K562 (cell line): ENCODE results near the gene TSPYL4. TPM values are rescaled to one million over a fixed set of nuclear protein-coding genes. Genes with fewer than 3 reads are reported as not detected.
A peak's percentile ranks its signal among the peaks of the same experiment; 100 is the strongest.

Experiments
- ATAC-seq: fragments of 200-7000 bp; cut with Tn5 transposase; 3 replicates; pipeline ENCODE4 v1.9.1; 2020; ENCODE audit warnings: moderate library complexity
- Bru-seq: library from RNA; stranded (reverse); fragments of 400-500 nt; gene quantifications from one replicate; lab custom pipeline; 2021; lab: Mats Ljungman, UMichigan
- BruChase-seq, 2 experiments: library from RNA; stranded (reverse); fragments of 400-500 nt; gene quantifications; one replicate each; lab custom pipeline; 2021; lab: Mats Ljungman, UMichigan
- BruUV-seq: library from RNA; stranded (reverse); fragments of 400-500 nt; replicated peaks from 2 replicates; lab custom pipeline; 2021; lab: Mats Ljungman, UMichigan
- CTCF ChIA-PET: fragments of 300-600 bp; formaldehyde crosslinking; extraction: SDS; loops from one replicate; lab custom pipeline; 2021; ENCODE audit warnings: low intra/inter-chr PET ratio; lab: Yijun Ruan, JAX
- POLR2A ChIA-PET: fragments of 300-600, 350-650 bp; sonication (Branson Sonifier 250); formaldehyde crosslinking; extraction: SDS; loops from one replicate; lab custom pipeline; 2021; ENCODE audit warnings: antibody characterized with exemption, inconsistent platforms; lab: Yijun Ruan, JAX
- DNase-seq, 4 experiments: peaks; one replicate each; pipeline versions ENCODE4 v3.0.0 to v3.0.0-alpha.2; 2011 to 2018; ENCODE audit warnings: low spot score in 3 of 4, mixed read lengths in 3 of 4; ENCODE audit errors: extremely low read depth in 1 of 4
- FAIRE-seq: peaks from 2 replicates; lab custom pipeline; 2011; peaks lifted over from hg19 to GRCh38; lab: Jason Lieb, UNC
- H2AFZ ChIP-seq: 2 replicates; pipeline ENCODE4 v1.6.0; 2011; ENCODE audit warnings: low read depth, low read length, control low read depth, inconsistent platforms
- H3K27ac ChIP-seq: fragments of 200-600 bp; 3 replicates; pipeline ENCODE4 v1.8.0; 2011; ENCODE audit warnings: low read depth, mild to moderate bottlenecking, control low read depth, inconsistent platforms, low read length, moderate library complexity, mixed read lengths; ENCODE audit errors: extremely low read depth
- H3K27me3 ChIP-seq, 2 experiments: fragments of 300-600 bp in 1 of 2; 2 replicates in 1 of 2; 3 replicates in 1 of 2; pipeline versions ENCODE4 v1.6.0 to v1.8.0; 2011; ENCODE audit warnings: inconsistent platforms in 2 of 2, low read length in 2 of 2, mild to moderate bottlenecking in 1 of 2, mixed read lengths in 1 of 2, moderate library complexity in 1 of 2; ENCODE audit not compliant: control insufficient read depth in 2 of 2, insufficient read depth in 2 of 2
- H3K36me3 ChIP-seq: fragments of 300-600 bp; 3 replicates; pipeline ENCODE4 v1.8.0; 2011; ENCODE audit warnings: mild to moderate bottlenecking, low read length, inconsistent platforms; ENCODE audit not compliant: control insufficient read depth, insufficient read depth
- H3K4me1 ChIP-seq, 2 experiments: fragments of 200-600 bp in 1 of 2; replicated peaks in 1 of 2; 2 replicates in 1 of 2; 3 replicates in 1 of 2; pipeline versions ENCODE4 v1.5.1 to v1.8.0; 2011; ENCODE audit warnings: inconsistent platforms in 2 of 2, low read length in 2 of 2, mild to moderate bottlenecking in 1 of 2, mixed read lengths in 1 of 2, moderate library complexity in 1 of 2; ENCODE audit not compliant: control insufficient read depth in 2 of 2, insufficient read depth in 2 of 2
- H3K4me2 ChIP-seq: 2 replicates; pipeline ENCODE4 v1.6.1; 2011; ENCODE audit warnings: low read length, control low read depth, inconsistent platforms, mixed read lengths; ENCODE audit not compliant: insufficient read depth
- H3K4me3 ChIP-seq: fragments of 200-600 bp; sonication (generic), shearing (Covaris generic); 2 replicates; pipeline ENCODE4 v1.5.1; 2016; ENCODE audit warnings: control low read depth, inconsistent platforms
- H3K79me2 ChIP-seq: fragments of 200-600 bp; 3 replicates; pipeline ENCODE4 v1.8.0; 2011; ENCODE audit warnings: low read length, inconsistent platforms; ENCODE audit not compliant: control insufficient read depth, insufficient read depth
- H3K9ac ChIP-seq, 2 experiments: 2 replicates each; pipeline versions ENCODE4 v1.6.0 to v1.6.1; 2011; ENCODE audit warnings: low read depth in 2 of 2, low read length in 2 of 2, control low read depth in 1 of 2, inconsistent platforms in 1 of 2, mild to moderate bottlenecking in 1 of 2, mixed read lengths in 1 of 2; ENCODE audit not compliant: insufficient read depth in 1 of 2
- H3K9me1 ChIP-seq: one replicate; pipeline ENCODE4 v1.6.0; 2011; ENCODE audit warnings: inconsistent platforms, mild to moderate bottlenecking, low read length, moderate library complexity; ENCODE audit not compliant: control insufficient read depth, insufficient read depth
- H3K9me3 ChIP-seq: replicated peaks from 2 replicates; pipeline ENCODE4 v1.5.1; 2011; ENCODE audit warnings: low read depth, low read length, inconsistent platforms; ENCODE audit not compliant: control insufficient read depth, insufficient read depth
- H4K20me1 ChIP-seq: replicated peaks from 2 replicates; pipeline ENCODE4 v1.6.1; 2011; ENCODE audit warnings: low read length, inconsistent platforms, mixed read lengths; ENCODE audit not compliant: control insufficient read depth, insufficient read depth
- GTF2E2 ChIP-seq: fragments of 200-800 bp; sonication (Bioruptor generic); IDR thresholded peaks from 2 replicates; pipeline ENCODE4 v1.6.1; 2016; ENCODE audit warnings: missing genetic modification characterization, missing compliant biosample characterization
- LARP7 ChIP-seq: fragments of 450-650 bp; IDR thresholded peaks from 2 replicates; pipeline ENCODE4 v1.6.1; 2016
- RBM14 ChIP-seq: fragments of 200-400 bp; formaldehyde crosslinking; IDR thresholded peaks from 2 replicates; pipeline ENCODE4 v1.6.1; 2018; ENCODE audit warnings: low read depth, mild to moderate bottlenecking, low read length, moderate library complexity, borderline replicate concordance; ENCODE audit not compliant: insufficient read depth
- WGBS: fragments of 100-300 bp; shearing (Covaris generic); methylation state at CpG from one replicate; pipeline ENCODE4 v1.1.6; 2016; ENCODE audit warnings: low coverage, mixed read lengths; ENCODE audit not compliant: insufficient coverage; ENCODE audit errors: missing lambda C conversion rate; 5-methylcytosine and 5-hydroxymethylcytosine counted together
- in situ Hi-C: fragments of 300-500 bp; cut with MboI; formaldehyde crosslinking; loops from 4 replicates; pipeline ENCODE4 v1.15.0; 2018; ENCODE audit warnings: inconsistent platforms, mixed read lengths
- intact Hi-C: fragments of 100-400 bp; cut with micrococcal nuclease; formaldehyde crosslinking; loops from 2 replicates; pipeline ENCODE4 v1.14.2; 2022
- long read RNA-seq, 3 experiments: library from polyadenylated mRNA in 2 of 3; library from RNA in 1 of 3; unstranded in 2 of 3; stranded (forward) in 1 of 3; transcript quantifications; one replicate each; pipeline ENCODE4 v2.0.0, GENCODE V29; 2019 to 2022
- polyA minus RNA-seq, 3 experiments: library from RNA; depleted of rRNA, polyadenylated mRNA; stranded (reverse); fragments of >200 nt; gene quantifications; 2 replicates each; pipeline ENCODE4 v1.2.3, GENCODE V29; 2011
- polyA plus RNA-seq, 8 experiments: library from polyadenylated mRNA; depleted of rRNA in 4 of 8; stranded (reverse) in 5 of 8; unstranded in 3 of 8; fragments of >200 nt; fragmentation: Nextera tagmentation in 2 of 8; fragmentation: Illumina TruSeq in 1 of 8; extraction: Ambion mirVana in 2 of 8; extraction: Trizol in 1 of 8; gene quantifications; 2 replicates each; pipeline versions ENCODE4 v1.2.1 to v1.2.3, GENCODE V29; 2011 to 2014; ENCODE audit warnings: inconsistent platforms in 1 of 8, missing spikeins in 1 of 8
- total RNA-seq, 7 experiments: library from RNA; depleted of rRNA in 6 of 7; stranded (reverse); fragments of >200 nt in 6 of 7; fragmentation: Illumina TruSeq in 2 of 7; extraction: Trizol in 2 of 7; gene quantifications; 2 replicates each; pipeline versions ENCODE4 v1.2.1 to v1.2.3, GENCODE V29; 2011 to 2021; ENCODE audit warnings: low replicate concordance in 1 of 7
- TF ChIP-seq, protein P1 (sequence below): fragments of 450-650 bp; IDR thresholded peaks from 2 replicates; pipeline ENCODE4 v1.6.1; 2017; ENCODE audit warnings: antibody characterized with exemption, mild to moderate bottlenecking
- TF ChIP-seq, protein P2 (sequence below): fragments of 450-650 bp; formaldehyde crosslinking; IDR thresholded peaks from 2 replicates; pipeline ENCODE4 v1.4.0; 2020; ENCODE audit warnings: mild to moderate bottlenecking, moderate library complexity
- TF ChIP-seq, protein P3 (sequence below): fragments of 450-650 bp; IDR thresholded peaks from 2 replicates; pipeline ENCODE4 v1.6.1; 2016; ENCODE audit warnings: borderline replicate concordance

Gene TSPYL4
- 17.3 and 19.2 TPM in 2 replicates for total RNA-seq (2011; cell fraction: chromatin; rRNA removed; ENCODE audit: low replicate concordance)
- 12.0 and 12.3 TPM in 2 replicates for total RNA-seq (2011; cell fraction: nucleolus; rRNA removed)
- 16.4 and 18.7 TPM in 2 replicates for total RNA-seq (2011; cell fraction: nucleoplasm; rRNA removed)
- total RNA-seq (2014; rRNA removed) (9.1 and 9.3 TPM in 2 replicates), total RNA-seq (2014; rRNA removed; fragmentation: Illumina TruSeq; extraction: Trizol) (5.3 and 6.4 TPM in 2 replicates), total RNA-seq (2015; rRNA removed; fragmentation: Illumina TruSeq; extraction: Trizol) (6.3 and 6.5 TPM in 2 replicates), total RNA-seq (2021) (10.4 and 10.9 TPM in 2 replicates), polyA plus RNA-seq (2011; rRNA removed) (18.0 and 18.7 TPM in 2 replicates), polyA plus RNA-seq (2014; fragmentation: Illumina TruSeq; extraction: Trizol) (12.1 and 13.5 TPM in 2 replicates), polyA plus RNA-seq (2014; fragmentation: Nextera tagmentation; extraction: Ambion mirVana) (under 1 TPM; 0.69 to 0.81 TPM), polyA plus RNA-seq (2014; rRNA removed) (12.9 and 13.0 TPM in 2 replicates), polyA minus RNA-seq (2011; rRNA and poly(A)+ RNA removed) (14.5 and 16.2 TPM in 2 replicates), Bru-seq, nascent RNA (percentile 85 among the genes with signal in this experiment), BruChase-seq, experiment 1, labeled RNA remaining after a 2-hour chase (percentile 89 among the genes with signal in this experiment), BruChase-seq, experiment 2, labeled RNA remaining after a 6-hour chase (percentile 95 among the genes with signal in this experiment)
- 13.8 and 21.9 TPM in 2 replicates for polyA plus RNA-seq (2011; cell fraction: cytosol; rRNA removed)
- 33.6 and 39.4 TPM in 2 replicates for polyA plus RNA-seq (2011; cell fraction: nucleus; rRNA removed)
- polyA plus RNA-seq (2012), result 9.2 and 11.1 TPM in 2 replicates
- 5.5 and 5.6 TPM in 2 replicates for polyA minus RNA-seq (2011; cell fraction: cytosol; rRNA and poly(A)+ RNA removed)
- polyA minus RNA-seq (2011; cell fraction: nucleus; rRNA and poly(A)+ RNA removed), result 7.8 and 12.4 TPM in 2 replicates
- long read RNA-seq, experiment 1, full-length matches to known transcripts, result 1 of 6 reads
- long read RNA-seq, experiment 1, partial matches to known transcripts, result 0 of 6 reads
- long read RNA-seq, experiment 1, other reads (novel, unspliced or antisense), result 5 of 6 reads
- long read RNA-seq, experiment 2, full-length matches to known transcripts, result 4 of 4 reads
- long read RNA-seq, experiment 2, partial matches to known transcripts, result 0 of 4 reads
- long read RNA-seq, experiment 2, other reads (novel, unspliced or antisense), result 0 of 4 reads
- long read RNA-seq, experiment 3, result 0 reads

DNA sequence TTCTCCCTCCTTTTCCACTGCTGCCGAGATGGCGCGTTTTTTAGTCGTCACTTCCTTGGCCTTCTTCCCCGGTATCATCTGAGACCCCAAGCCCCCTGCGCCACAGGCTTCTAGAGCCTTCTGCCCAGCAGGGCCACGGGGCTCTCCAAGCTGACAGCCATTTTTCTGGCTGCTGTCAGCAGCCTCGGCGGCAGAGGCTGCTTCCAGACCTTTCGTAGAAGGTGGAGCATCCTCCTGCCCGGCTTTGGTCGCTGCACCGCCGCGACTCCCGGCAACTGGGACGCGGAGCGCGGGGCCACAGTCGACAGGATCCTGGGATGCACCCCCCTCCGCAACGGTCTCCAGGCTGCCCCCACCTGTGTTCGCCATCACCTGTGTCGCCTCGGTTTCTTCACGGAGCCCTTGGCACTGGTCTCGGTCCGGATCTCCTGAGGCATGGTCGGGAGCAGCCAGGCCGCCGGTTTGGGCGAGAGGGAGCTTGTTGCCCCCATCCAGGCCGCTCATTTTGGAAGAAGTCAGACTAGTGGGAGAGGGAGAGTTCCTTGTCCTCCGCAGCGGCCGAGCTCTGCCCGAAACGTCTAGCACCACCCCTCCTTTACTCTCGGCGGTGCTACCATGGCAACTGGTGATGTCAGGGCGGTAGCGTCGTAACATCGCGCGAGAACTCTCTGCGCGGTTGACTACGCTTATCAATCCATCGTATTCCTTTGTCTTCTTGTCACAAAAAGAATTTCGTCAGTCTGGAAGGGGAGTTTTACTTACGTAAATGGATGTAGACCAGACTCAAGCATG lies at the start of gene TSPYL4:
TSPYL4 (minus strand) TSS at position 571 of the 792 bp plus-strand sequence; CDS start at position 504, 67 bp downstream.
- H3K4me3 ChIP-seq, result peak within 1 kb of the TSS; percentile 71
- peak; percentile 91 for ATAC-seq
- H3K4me1 ChIP-seq, result peaks cover 6 to 14% of the 10 kb centered on the region in 2 experiments; a peak in 3 of 5 replicates
- H3K9ac ChIP-seq, result peak within 1 kb of the TSS; percentile 89 to 91
- peak within 1 kb of the TSS; percentile 85 for H3K27ac ChIP-seq
- peak within 1 kb of the TSS; percentile 85 for H3K4me2 ChIP-seq
- H3K36me3 ChIP-seq, result peaks cover 2% of the 10 kb centered on the region; the same call in 1 of the 3 replicates
- H4K20me1 ChIP-seq, result peaks cover 4% of the 10 kb centered on the region; the same call in 1 of the 2 replicates
- in situ Hi-C loops, result no loop called here
- 17% methylated on average over 46 of the region's 53 CpGs for WGBS
- no TSS peak for BruUV-seq
- ChIA-PET CTCF (no interaction called here), POLR2A (interaction anchor here (0.6 to 3.7 kb wide), 5 partner anchors 14 to 310 kb away, joined by 3 to 22 read pairs (median 4); no protein-coding TSS in a partner anchor)
- H3K79me2 ChIP-seq, result peaks cover 47% of the 10 kb centered on the region
- H2AFZ ChIP-seq, result peak within 1 kb of the TSS; percentile 88
- peak; percentile 88 to 96 (median 90) for DNase-seq
- intact Hi-C loops, result no loop called here
- no peaks in the 10 kb centered on the region for H3K9me3 ChIP-seq
- H3K27me3 ChIP-seq, result no peaks in the 10 kb centered on the region
- peak; percentile 97 for FAIRE-seq
- H3K9me1 ChIP-seq, result no peaks in the 10 kb centered on the region
- TF ChIP-seq, protein P1, sequence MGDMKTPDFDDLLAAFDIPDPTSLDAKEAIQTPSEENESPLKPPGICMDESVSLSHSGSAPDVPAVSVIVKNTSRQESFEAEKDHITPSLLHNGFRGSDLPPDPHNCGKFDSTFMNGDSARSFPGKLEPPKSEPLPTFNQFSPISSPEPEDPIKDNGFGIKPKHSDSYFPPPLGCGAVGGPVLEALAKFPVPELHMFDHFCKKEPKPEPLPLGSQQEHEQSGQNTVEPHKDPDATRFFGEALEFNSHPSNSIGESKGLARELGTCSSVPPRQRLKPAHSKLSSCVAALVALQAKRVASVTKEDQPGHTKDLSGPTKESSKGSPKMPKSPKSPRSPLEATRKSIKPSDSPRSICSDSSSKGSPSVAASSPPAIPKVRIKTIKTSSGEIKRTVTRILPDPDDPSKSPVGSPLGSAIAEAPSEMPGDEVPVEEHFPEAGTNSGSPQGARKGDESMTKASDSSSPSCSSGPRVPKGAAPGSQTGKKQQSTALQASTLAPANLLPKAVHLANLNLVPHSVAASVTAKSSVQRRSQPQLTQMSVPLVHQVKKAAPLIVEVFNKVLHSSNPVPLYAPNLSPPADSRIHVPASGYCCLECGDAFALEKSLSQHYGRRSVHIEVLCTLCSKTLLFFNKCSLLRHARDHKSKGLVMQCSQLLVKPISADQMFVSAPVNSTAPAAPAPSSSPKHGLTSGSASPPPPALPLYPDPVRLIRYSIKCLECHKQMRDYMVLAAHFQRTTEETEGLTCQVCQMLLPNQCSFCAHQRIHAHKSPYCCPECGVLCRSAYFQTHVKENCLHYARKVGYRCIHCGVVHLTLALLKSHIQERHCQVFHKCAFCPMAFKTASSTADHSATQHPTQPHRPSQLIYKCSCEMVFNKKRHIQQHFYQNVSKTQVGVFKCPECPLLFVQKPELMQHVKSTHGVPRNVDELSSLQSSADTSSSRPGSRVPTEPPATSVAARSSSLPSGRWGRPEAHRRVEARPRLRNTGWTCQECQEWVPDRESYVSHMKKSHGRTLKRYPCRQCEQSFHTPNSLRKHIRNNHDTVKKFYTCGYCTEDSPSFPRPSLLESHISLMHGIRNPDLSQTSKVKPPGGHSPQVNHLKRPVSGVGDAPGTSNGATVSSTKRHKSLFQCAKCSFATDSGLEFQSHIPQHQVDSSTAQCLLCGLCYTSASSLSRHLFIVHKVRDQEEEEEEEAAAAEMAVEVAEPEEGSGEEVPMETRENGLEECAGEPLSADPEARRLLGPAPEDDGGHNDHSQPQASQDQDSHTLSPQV, result no peak
- TF ChIP-seq GTF2E2 (tag), result peak; percentile 73; the same call in 1 of the 2 replicates
- no peak for TF ChIP-seq RBM14
- TF ChIP-seq LARP7, result 0 out of 2 replicates have a peak, but pooled peaks have one; percentile 2
- TF ChIP-seq, protein P2, sequence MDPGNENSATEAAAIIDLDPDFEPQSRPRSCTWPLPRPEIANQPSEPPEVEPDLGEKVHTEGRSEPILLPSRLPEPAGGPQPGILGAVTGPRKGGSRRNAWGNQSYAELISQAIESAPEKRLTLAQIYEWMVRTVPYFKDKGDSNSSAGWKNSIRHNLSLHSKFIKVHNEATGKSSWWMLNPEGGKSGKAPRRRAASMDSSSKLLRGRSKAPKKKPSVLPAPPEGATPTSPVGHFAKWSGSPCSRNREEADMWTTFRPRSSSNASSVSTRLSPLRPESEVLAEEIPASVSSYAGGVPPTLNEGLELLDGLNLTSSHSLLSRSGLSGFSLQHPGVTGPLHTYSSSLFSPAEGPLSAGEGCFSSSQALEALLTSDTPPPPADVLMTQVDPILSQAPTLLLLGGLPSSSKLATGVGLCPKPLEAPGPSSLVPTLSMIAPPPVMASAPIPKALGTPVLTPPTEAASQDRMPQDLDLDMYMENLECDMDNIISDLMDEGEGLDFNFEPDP (CRISPR knock-in tag), result no peak
- TF ChIP-seq, protein P3, sequence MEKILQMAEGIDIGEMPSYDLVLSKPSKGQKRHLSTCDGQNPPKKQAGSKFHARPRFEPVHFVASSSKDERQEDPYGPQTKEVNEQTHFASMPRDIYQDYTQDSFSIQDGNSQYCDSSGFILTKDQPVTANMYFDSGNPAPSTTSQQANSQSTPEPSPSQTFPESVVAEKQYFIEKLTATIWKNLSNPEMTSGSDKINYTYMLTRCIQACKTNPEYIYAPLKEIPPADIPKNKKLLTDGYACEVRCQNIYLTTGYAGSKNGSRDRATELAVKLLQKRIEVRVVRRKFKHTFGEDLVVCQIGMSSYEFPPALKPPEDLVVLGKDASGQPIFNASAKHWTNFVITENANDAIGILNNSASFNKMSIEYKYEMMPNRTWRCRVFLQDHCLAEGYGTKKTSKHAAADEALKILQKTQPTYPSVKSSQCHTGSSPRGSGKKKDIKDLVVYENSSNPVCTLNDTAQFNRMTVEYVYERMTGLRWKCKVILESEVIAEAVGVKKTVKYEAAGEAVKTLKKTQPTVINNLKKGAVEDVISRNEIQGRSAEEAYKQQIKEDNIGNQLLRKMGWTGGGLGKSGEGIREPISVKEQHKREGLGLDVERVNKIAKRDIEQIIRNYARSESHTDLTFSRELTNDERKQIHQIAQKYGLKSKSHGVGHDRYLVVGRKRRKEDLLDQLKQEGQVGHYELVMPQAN, result no peak
